MM.1S (cell line): ENCODE measurements around the gene OSR1.
A peak's percentile ranks its signal among the peaks of the same experiment; 100 is the strongest.
"Not testable (repeated sequence)": the region's sequence is repeated elsewhere in the genome, so short reads cannot be mapped to it uniquely, and the experiment has no call there.

Experiments used
- DNase-seq: peaks from one replicate; pipeline ENCODE4 v3.0.0-alpha.2; 2015
- H2AFZ ChIP-seq: fragments of 300-600 bp; sonication (generic); 2 replicates; pipeline ENCODE4 v1.6.0; 2016; ENCODE audit warnings: antibody characterized with exemption, low read length
- H3F3A ChIP-seq: fragments of 300-600 bp; sonication (generic); 2 replicates; pipeline ENCODE4 v1.6.1; 2016; ENCODE audit warnings: mild to moderate bottlenecking, antibody characterized with exemption, low read length, moderate library complexity, mixed read lengths; ENCODE audit not compliant: insufficient read depth
- H3K27ac ChIP-seq: fragments of 300-600 bp; sonication (generic); 2 replicates; pipeline ENCODE4 v1.5.1; 2016; ENCODE audit warnings: mild to moderate bottlenecking, low read length
- H3K27me3 ChIP-seq: fragments of 300-600 bp; sonication (generic); replicated peaks from 2 replicates; pipeline ENCODE4 v1.6.0; 2016; ENCODE audit warnings: low read length; ENCODE audit not compliant: insufficient read depth
- H3K36me3 ChIP-seq: fragments of 300-600 bp; sonication (generic); replicated peaks from 2 replicates; pipeline ENCODE4 v1.6.1; 2016; ENCODE audit warnings: mild to moderate bottlenecking, low read length, mixed read lengths; ENCODE audit not compliant: insufficient read depth
- H3K4me1 ChIP-seq: fragments of 300-600 bp; sonication (generic); 2 replicates; pipeline ENCODE4 v1.6.1; 2016; ENCODE audit warnings: low read length, mixed read lengths
- H3K4me2 ChIP-seq: fragments of 300-600 bp; sonication (generic); 2 replicates; pipeline ENCODE4 v1.6.0; 2016; ENCODE audit warnings: low read depth, low read length
- H3K4me3 ChIP-seq: fragments of 300-600 bp; sonication (generic); 2 replicates; pipeline ENCODE4 v1.5.1; 2016; ENCODE audit warnings: low read length, mixed read lengths
- H3K79me2 ChIP-seq: fragments of 300-600 bp; sonication (generic); 2 replicates; pipeline ENCODE4 v1.6.1; 2016; ENCODE audit warnings: mixed run types, low read length, mixed read lengths
- H3K9ac ChIP-seq: fragments of 300-600 bp; sonication (generic); 2 replicates; pipeline ENCODE4 v1.6.1; 2016; ENCODE audit warnings: low read length, mixed read lengths
- H3K9me2 ChIP-seq: fragments of 300-600 bp; sonication (generic); replicated peaks from 2 replicates; pipeline ENCODE4 v1.6.1; 2016; ENCODE audit warnings: mild to moderate bottlenecking, low read length, mixed read lengths; ENCODE audit not compliant: insufficient read depth
- H3K9me3 ChIP-seq: fragments of 300-600 bp; sonication (generic); replicated peaks from 2 replicates; pipeline ENCODE4 v1.6.1; 2016; ENCODE audit warnings: mild to moderate bottlenecking, low read length, mixed read lengths; ENCODE audit not compliant: insufficient read depth
- H4K20me1 ChIP-seq: fragments of 300-600 bp; sonication (generic); 2 replicates; pipeline ENCODE4 v1.6.1; 2016; ENCODE audit warnings: mild to moderate bottlenecking, low read length, moderate library complexity, mixed read lengths; ENCODE audit not compliant: insufficient read depth
- EZH2 ChIP-seq: fragments of 300-600 bp; sonication (generic); optimal IDR thresholded peaks from 2 replicates; pipeline ENCODE3; 2017; ENCODE audit warnings: low read depth, mild to moderate bottlenecking, antibody characterized with exemption, low read length, mixed read lengths
- EZH2phosphoT487 ChIP-seq: fragments of 300-600 bp; sonication (generic); IDR thresholded peaks from 2 replicates; pipeline ENCODE4 v1.6.1; 2018; ENCODE audit warnings: antibody characterized with exemption, low read length
- TF ChIP-seq, protein P1 (sequence below): fragments of 300-600 bp; sonication (generic); IDR thresholded peaks from 2 replicates; pipeline ENCODE4 v1.5.1; 2016; ENCODE audit warnings: antibody characterized with exemption, low read length, mixed read lengths

Gene OSR1

DNA sequence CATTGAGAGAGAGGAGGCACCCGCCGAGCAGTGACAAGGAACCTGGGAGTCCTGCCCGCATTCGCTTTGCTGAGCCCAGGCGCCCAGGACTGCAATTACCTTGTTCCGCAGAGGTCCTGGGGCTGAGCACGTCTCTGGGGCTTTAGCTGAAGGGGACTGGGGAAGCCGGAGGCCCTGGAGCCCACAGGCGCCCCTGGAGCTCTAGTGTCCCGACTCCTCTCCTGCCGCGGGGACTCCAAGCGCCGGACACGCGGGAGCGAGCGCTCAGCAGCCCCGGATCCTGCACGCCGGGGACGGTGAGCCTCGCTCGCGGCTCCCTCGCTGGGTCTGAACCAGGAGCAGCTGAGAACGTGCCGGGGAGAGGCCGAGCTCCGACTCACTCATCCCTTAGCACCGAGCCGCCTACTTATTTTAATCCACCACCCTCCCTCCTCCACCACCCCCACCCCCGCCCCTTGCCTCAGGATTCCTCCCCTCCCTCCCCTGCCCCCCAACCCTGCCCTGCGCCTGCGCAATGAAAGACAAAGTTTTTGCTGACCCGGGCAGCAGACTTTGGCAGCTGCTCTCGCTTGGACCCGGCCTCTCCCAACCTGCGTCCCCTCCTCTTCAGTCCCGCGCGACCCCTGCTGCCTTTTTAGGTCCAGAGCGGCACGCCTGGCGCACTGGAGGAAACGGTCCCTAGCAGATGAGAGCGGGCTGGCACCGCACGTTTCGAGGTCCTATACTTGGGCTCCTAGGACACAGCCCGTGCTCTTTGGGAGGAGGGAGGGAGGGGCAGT lies at the start of gene OSR1:
Gene OSR1 (minus strand): TSS at position 382 of the 779 bp plus-strand sequence. CDS start 4,818 bp downstream, outside the sequence.
- Histone ChIP-seq H3K9me2 (no peaks in the 10 kb centered on the region), H4K20me1 (no peaks in the 10 kb centered on the region), H3K4me1 (no peaks in the 10 kb centered on the region), H3K79me2 (no peaks in the 10 kb centered on the region), H3K9me3 (no peaks in the 10 kb centered on the region), H2AFZ (peak within 1 kb of the TSS; percentile 70), H3K4me2 (peak within 1 kb of the TSS; percentile 95), H3K27me3 (peaks cover 67% of the 10 kb centered on the region), H3K4me3 (peak within 1 kb of the TSS; percentile 66), H3K27ac (no peak within 1 kb of the TSS), H3K36me3 (no peaks in the 10 kb centered on the region), H3K9ac (no peak within 1 kb of the TSS; the same call in 1 of the 2 replicates), H3F3A (no peaks in the 10 kb centered on the region)
- DNase-seq, result peak; percentile 24
- TF ChIP-seq EZH2 (no peak), EZH2phosphoT487 (no peak)
- TF ChIP-seq, protein P1, sequence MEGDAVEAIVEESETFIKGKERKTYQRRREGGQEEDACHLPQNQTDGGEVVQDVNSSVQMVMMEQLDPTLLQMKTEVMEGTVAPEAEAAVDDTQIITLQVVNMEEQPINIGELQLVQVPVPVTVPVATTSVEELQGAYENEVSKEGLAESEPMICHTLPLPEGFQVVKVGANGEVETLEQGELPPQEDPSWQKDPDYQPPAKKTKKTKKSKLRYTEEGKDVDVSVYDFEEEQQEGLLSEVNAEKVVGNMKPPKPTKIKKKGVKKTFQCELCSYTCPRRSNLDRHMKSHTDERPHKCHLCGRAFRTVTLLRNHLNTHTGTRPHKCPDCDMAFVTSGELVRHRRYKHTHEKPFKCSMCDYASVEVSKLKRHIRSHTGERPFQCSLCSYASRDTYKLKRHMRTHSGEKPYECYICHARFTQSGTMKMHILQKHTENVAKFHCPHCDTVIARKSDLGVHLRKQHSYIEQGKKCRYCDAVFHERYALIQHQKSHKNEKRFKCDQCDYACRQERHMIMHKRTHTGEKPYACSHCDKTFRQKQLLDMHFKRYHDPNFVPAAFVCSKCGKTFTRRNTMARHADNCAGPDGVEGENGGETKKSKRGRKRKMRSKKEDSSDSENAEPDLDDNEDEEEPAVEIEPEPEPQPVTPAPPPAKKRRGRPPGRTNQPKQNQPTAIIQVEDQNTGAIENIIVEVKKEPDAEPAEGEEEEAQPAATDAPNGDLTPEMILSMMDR, result no peak

DNA sequence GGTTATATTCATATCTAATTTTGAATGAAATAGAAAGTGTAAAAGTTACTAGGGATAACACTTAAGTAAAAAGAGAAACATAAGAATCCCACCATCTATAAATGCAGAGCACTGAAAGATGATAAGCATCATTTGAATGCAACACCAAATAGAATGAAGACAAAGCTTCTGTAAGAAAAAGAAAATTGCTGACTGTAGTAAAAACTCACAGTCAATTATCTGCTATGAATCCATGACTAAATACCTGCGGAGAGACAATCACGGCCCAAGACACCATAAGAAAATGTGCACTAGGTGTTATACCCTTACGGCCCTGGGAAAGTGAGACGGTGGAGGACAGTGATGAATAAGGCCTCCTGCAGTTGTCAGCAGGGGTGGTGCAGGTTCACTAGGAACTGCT lies 45.4 kb upstream of the OSR1 start:
- no peaks in the 10 kb centered on the region for H3F3A ChIP-seq

DNA sequence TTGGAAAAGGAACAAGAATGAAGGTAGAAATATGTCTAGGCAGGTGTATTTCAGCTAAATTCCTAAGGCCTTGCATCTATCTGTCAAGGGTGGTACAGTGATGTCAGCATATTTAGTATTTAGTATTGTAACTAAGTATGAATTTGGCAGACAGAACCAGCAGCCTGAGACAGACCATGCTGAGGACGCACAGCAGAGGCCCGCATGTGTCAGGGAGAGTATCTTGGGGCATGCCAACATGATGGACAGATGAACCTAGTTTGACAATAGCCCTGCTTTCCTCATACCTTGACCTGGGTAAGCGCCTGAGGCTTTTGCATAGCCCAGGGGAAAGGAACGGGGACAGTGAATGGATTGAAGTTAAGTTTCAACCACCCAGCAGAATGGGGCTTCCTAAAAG lies 33.8 kb upstream of the OSR1 start:
- Histone ChIP-seq H3K9me2 (no peaks in the 10 kb centered on the region), H3K4me1 (no peaks in the 10 kb centered on the region), H3K4me2 (no peak overlapping the region), H3K79me2 (no peaks in the 10 kb centered on the region), H3K9me3 (no peaks in the 10 kb centered on the region), H3K27ac (no peak overlapping the region), H2AFZ (no peak overlapping the region), H3F3A (no peaks in the 10 kb centered on the region), H3K9ac (no peak overlapping the region), H3K36me3 (no peaks in the 10 kb centered on the region), H3K4me3 (no peak overlapping the region), H4K20me1 (no peaks in the 10 kb centered on the region), H3K27me3 (no peaks in the 10 kb centered on the region)
- no peak for TF ChIP-seq EZH2phosphoT487
- no peak for TF ChIP-seq EZH2
- TF ChIP-seq, protein P1, result no peak
- DNase-seq, result no peak

More for the DNA sequence above, 45.4 kb upstream of the OSR1 start:
- Histone ChIP-seq H3K27ac (no peak overlapping the region), H4K20me1 (no peaks in the 10 kb centered on the region), H3K36me3 (no peaks in the 10 kb centered on the region), H3K4me3 (no peak overlapping the region), H3K79me2 (no peaks in the 10 kb centered on the region), H3K9me3 (no peaks in the 10 kb centered on the region), H3K4me1 (no peaks in the 10 kb centered on the region), H3K9me2 (no peaks in the 10 kb centered on the region), H3K27me3 (no peaks in the 10 kb centered on the region), H3K4me2 (no peak overlapping the region), H3K9ac (no peak overlapping the region), H2AFZ (no peak overlapping the region)
- TF ChIP-seq EZH2phosphoT487, result no peak
- TF ChIP-seq, protein P1, result no peak
- no peak for TF ChIP-seq EZH2
- no peak for DNase-seq

DNA sequence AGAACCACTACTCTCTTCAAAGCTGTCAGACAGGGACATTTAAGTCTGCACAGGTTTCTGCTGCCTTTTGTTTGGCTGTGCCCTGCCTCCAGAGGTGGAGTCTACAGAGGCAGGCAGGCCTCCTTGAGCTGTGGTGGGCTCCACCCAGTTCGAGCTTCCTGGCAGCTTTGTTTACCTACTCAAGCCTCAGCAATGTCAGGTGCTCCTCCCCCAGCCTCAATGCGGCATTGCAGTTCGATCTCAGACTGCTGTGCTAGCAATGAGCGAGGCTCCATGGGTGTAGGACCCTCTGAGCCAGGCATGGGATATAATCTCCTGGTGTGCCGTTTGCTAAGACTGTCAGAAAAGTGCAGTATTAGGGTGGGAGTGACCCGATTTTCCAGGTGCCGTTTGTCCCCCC lies 31.0 kb upstream of the OSR1 start:
- H3K36me3 ChIP-seq, H4K20me1 ChIP-seq, H3K4me3 ChIP-seq, H3K9me2 ChIP-seq, DNase-seq, H3K4me2 ChIP-seq, H3K27me3 ChIP-seq, H3K9ac ChIP-seq, H3K27ac ChIP-seq, H3K79me2 ChIP-seq, H3K4me1 ChIP-seq, H2AFZ ChIP-seq, H3F3A ChIP-seq, H3K9me3 ChIP-seq: not testable (repeated sequence)
